ENCODE results near the gene ADCY2. TPM values are rescaled to one million over a fixed set of nuclear protein-coding genes. Genes with fewer than 3 reads are reported as not detected.

Gene ADCY2
- total RNA-seq, 4 donors from 2014 or later: 0.19 to 2.7 (median 0.59) TPM; not detected in 1

GRCh38 chr5:7717691-7718090, 321.8 kb downstream of the ADCY2 start:
- intact Hi-C loops (cut with DNase I): no loop called here

GRCh38 chr5:7728076-7728475, 332.1 kb downstream of the ADCY2 start:
- intact Hi-C loops (cut with DNase I): no loop called here
- TF ChIP-seq POLR2A (IDR thresholded peaks at IDR 0.05) (no peak), CTCF (IDR thresholded peaks at IDR 0.05) (no peak)

More at GRCh38 chr5:7717691-7718090, 321.8 kb downstream of the ADCY2 start:
- DNase-seq: no peak
- Histone ChIP-seq H3K27ac (no peak overlapping the region), H3K36me3 (no peaks in the 10 kb centered on the region), H3K4me1 (no peaks in the 10 kb centered on the region), H3K27me3 (no peaks in the 10 kb centered on the region), H3K4me3 (no peak overlapping the region), H3K9me3 (no peaks in the 10 kb centered on the region)
- TF ChIP-seq POLR2A (IDR thresholded peaks at IDR 0.05) (no peak), CTCF (IDR thresholded peaks at IDR 0.05) (no peak)
- 74 to 87% methylated on average over 4 of the region's 4 CpGs for WGBS, 2 donors

GRCh38 chr5:7741415-7742065, 345.6 kb downstream of the ADCY2 start:
- H3K4me3 ChIP-seq: no peak overlapping the region
- no peaks in the 10 kb centered on the region for H3K9me3 ChIP-seq
- no peaks in the 10 kb centered on the region for H3K36me3 ChIP-seq
- H3K27ac ChIP-seq: no peak overlapping the region
- 86% methylated on average over 5 of the region's 5 CpGs for WGBS, 2 donors
- no peaks in the 10 kb centered on the region for H3K27me3 ChIP-seq
- DNase-seq: no peak
- intact Hi-C loops (cut with DNase I): loop anchor here (10.0 kb wide), 2 partner anchors 487 to 977 kb away; no protein-coding TSS in a partner anchor
- H3K4me1 ChIP-seq: no peaks in the 10 kb centered on the region
- no peak for TF ChIP-seq POLR2A (IDR thresholded peaks at IDR 0.05)
- no peak for TF ChIP-seq CTCF (IDR thresholded peaks at IDR 0.05)

More at GRCh38 chr5:7728076-7728475, 332.1 kb downstream of the ADCY2 start:
- 34 to 42% methylated on average over 4 of the region's 4 CpGs for WGBS, 2 donors
- H3K9me3 ChIP-seq: no peaks in the 10 kb centered on the region
- no peaks in the 10 kb centered on the region for H3K27me3 ChIP-seq
- H3K27ac ChIP-seq: no peak overlapping the region
- DNase-seq: no peak
- no peak overlapping the region for H3K4me3 ChIP-seq
- no peaks in the 10 kb centered on the region for H3K4me1 ChIP-seq
- H3K36me3 ChIP-seq: no peaks in the 10 kb centered on the region

DNA sequence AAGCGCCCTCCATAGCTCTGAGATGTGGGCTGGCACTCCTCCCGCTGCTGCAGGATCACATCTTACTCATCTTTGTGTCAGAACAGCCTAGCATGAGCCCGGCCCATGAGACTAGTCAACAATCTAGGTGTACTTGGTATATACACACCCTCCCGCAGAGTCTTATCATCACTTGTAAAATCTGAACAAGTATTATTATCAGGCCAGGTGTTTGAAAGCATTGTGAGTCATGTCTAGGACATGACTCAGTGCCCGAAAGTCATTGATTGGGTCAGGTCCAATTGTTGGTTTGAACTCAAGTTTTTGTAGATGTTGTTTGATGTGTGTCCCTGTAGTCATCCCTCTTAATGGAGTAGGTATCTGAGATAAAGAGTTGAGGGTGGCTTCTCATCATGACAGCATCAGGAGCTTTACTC, 346.3 kb downstream of the ADCY2 start:
- H3K4me3 ChIP-seq: no peak overlapping the region
- 30 to 39% methylated on average over 4 to 5 of the region's 5 CpGs for WGBS, 2 donors
- no peaks in the 10 kb centered on the region for H3K27me3 ChIP-seq
- TF ChIP-seq POLR2A (IDR thresholded peaks at IDR 0.05) (no peak), CTCF (IDR thresholded peaks at IDR 0.05) (no peak)
- H3K36me3 ChIP-seq: no peaks in the 10 kb centered on the region
- no peaks in the 10 kb centered on the region for H3K9me3 ChIP-seq
- no peak overlapping the region for H3K27ac ChIP-seq
- intact Hi-C loops (cut with DNase I): loop anchor here (10.0 kb wide), 2 partner anchors 487 to 977 kb away; no protein-coding TSS in a partner anchor
- DNase-seq: no peak
- no peaks in the 10 kb centered on the region for H3K4me1 ChIP-seq

DNA sequence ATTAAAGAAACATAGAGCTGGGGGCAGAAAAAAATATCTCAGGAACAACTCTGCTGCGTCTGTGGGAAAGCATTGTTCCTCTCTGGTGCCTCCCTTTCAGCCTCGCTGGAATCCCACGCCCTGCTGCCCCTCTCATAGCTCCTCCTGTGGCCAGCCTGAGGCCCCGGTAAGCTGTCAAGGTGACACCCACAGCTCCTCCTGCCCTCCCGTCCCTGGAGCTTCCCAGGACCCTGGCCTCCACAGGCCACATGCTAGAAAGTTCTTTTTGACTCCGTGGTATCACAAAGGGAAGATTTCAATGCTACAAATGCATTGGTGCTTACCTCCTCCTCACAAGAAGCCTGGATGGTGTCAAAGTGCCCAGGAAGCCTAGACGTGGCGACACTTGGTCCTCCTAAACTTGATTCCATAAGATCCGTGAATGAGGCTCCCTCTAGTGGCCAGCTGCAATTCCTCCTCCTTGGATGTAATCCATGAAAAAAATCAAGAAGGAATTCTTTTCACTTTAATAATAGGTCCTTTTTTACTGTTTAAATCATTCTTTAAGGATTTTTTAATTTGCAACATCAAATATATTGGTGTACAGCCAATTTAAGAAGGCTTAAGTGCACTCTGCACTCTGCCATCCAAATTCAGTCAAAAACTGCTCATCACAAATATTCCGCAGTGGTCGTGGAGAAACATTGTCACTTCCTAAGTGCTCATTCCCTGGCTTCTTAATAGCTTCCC, 350.1 kb downstream of the ADCY2 start:
- 22 to 33% methylated on average over 11 of the region's 11 CpGs for WGBS, 2 donors
- H3K36me3 ChIP-seq: no peaks in the 10 kb centered on the region

More for the DNA sequence above, 350.1 kb downstream of the ADCY2 start:
- H3K4me1 ChIP-seq: no peaks in the 10 kb centered on the region
- H3K27ac ChIP-seq: no peak overlapping the region
- H3K27me3 ChIP-seq: no peaks in the 10 kb centered on the region
- TF ChIP-seq POLR2A (IDR thresholded peaks at IDR 0.05): no peak
- peak; percentile 47 to 89 (median 74) for TF ChIP-seq CTCF (IDR thresholded peaks at IDR 0.05)
- no peaks in the 10 kb centered on the region for H3K9me3 ChIP-seq
- no peak overlapping the region for H3K4me3 ChIP-seq
- intact Hi-C loops (cut with DNase I): loop anchor here (10.0 kb wide), 2 partner anchors 491 to 981 kb away; no protein-coding TSS in a partner anchor
- no peak for DNase-seq

All from esophagus squamous epithelium (tissue), 5 donors.